NCI-H2196 treated with DMSO at 0.1 percent for 48 hours (cell line): Measurements from ENCODE around the gene PLXNA2.
A peak's percentile ranks its signal among the peaks of the same experiment; 100 is the strongest.

Source experiments
- DNase-seq: peaks from one replicate; lab custom pipeline; 2025; ENCODE audit not compliant: unreplicated experiment; lab: John Stamatoyannopoulos, UW

PLXNA2 gene

GRCh38 chr1:208101661-208102431, 142.3 kb downstream of the PLXNA2 start:
- peak; percentile 84 for DNase-seq

DNA sequence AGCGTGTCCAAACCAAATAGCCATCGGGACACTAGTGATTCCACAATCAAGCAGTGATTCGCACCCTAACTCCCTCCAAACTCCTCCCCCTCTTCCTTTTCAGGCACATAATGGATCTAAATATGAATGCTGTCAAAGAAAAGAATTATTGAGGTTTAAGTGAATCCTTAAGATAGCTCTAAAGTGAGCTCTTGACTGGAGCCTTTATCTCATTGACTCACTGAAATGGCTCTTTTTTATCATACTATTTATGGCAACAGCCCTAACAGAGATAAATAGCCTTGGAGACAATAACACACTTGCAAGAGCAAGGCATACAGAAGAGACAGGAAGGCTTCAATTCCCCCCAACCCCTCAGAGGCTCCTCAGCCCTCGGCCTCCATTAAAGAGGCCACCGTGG, 143.3 kb downstream of the PLXNA2 start:
- no peak for DNase-seq

DNA sequence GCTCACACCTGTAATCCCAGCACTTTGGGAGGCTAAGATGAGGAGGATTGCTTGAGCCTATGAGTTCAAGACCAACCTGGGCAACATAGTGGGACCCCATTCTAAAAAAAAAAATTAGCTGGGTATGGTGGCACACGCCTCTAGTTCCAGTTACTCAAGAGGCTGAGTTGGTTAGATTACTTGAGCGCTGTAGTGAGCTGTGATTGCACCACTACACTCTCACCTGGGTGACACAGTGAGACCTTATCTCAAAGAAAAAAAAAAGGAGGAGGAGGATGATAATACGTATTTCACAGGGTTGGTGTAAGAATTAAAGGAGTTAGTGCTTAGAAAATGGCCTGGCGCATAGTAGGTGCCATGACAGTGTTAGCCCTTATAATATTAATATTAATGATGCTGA, 144.1 kb downstream of the PLXNA2 start:
- DNase-seq: no peak

DNA sequence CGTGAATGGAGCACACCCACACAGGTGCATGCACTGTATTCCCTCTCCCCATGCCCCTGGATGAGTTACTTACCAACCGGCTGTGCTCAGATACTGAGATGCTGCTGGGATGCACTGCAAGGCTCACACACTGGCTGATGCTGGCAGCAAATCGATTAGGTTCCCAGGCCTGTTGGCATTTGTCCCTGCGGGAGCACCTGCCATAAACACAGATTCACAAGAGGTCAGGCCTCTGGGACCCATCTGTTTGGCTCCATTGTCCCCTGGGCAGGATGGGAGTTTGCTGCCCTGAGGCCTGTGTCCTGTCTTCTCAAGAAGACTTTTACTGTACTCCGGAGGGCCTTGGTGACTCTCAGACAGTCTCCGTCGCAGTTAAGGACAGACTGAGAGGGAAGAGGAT, 145.4 kb downstream of the PLXNA2 start:
- no peak for DNase-seq

- no peak for DNase-seq
Observed at GRCh38 chr1:208093754-208094719, 150.1 kb downstream of the PLXNA2 start.

- DNase-seq: no peak
Observed at GRCh38 chr1:208093046-208093445, 151.1 kb downstream of the PLXNA2 start.

DNA sequence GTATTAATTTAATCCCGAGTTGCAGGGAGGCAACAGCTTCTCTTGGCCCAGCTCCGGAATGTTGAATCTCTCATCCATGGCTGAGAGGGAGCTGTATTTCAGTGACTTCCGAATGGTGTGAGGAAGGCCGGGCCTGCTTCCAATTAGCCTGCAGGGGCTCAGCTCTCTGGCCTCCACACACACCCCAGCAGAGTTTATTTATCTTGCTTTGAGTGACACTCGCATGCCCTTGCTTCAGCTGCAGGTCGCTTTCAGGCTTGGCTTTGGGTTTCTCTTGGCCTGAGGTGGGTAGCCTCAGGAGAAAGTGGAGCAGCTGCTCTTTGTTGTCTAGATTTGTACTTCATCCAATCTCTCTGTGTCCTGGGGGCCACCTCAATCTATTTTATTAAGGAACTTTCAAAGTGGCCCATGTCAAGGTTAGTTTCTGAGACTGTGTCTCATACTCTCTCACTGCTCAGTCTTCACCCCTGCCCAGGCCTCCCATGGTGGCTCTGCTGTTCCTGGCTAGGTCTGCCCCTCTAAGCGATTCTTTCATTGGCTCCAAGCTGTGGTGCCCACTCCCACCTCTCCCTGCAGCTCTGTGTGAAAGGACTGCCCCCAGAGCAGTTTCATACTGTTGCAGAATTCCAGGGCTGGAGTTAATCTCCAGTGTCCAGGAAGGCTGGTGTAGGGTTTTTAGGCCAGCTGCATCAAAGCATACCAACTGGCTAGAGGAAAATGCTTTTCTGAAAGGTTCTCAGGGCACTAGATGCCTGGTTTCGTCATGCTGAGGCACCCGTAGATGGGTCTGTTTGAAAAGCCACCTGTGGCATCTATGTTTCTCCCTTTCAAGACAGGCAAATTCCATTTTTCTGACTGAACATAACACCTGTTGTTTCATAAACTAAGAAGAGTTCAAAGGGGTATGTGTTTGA, 153.5 kb downstream of the PLXNA2 start:
- DNase-seq: no peak

DNA sequence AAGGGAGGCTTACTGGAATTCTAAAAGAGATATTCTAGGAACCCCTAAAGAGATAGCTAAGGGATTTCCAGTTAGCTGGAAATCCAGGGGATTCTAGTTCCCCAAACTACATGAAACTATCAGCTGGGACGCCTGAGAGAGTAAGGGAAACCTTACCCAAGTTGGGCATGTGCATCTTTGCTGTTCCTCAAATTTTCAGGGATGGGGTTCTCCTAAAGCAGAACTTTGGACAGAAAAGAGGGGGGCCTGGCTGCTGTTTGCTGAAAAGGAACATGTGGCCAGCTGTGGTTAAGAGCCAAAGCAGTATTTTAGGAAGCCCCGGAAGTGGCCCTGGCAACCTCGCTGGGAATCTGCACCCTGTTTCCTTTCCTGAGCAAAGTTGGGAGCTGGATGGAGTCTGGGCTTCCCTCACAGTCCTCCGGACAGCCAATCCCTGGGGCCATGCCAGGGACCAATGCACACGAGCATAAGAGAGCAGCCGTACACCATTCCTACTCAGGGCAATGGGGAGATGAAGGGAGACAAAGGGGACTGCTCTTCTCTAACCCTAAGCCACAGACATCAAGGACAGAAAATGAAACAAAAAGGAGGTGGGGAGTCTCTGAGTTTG, 154.3 kb downstream of the PLXNA2 start:
- no peak for DNase-seq

DNA sequence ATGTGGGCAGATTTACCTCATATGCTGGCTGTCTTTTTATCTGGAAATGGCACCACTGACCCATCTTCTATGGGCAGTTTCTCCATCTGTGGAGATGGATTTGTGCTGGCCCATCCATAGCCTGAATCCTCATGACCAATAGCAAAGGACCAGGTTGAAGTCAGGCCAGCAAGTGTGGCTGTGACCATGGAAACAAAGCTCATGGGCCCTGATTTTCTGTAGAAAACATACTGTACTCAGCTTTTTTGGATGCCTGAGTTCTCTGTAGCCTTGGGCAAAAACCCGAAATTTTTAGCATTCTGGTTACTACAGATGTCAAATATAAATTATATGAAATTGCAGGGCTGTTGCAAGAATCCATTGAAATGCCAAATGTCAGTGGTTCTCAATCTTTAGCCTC, 155.0 kb downstream of the PLXNA2 start:
- DNase-seq: no peak

- DNase-seq: no peak
Observed at GRCh38 chr1:208088319-208088718, 155.9 kb downstream of the PLXNA2 start.

GRCh38 chr1:208085655-208086515, 158.3 kb downstream of the PLXNA2 start:
- DNase-seq: no peak

DNA sequence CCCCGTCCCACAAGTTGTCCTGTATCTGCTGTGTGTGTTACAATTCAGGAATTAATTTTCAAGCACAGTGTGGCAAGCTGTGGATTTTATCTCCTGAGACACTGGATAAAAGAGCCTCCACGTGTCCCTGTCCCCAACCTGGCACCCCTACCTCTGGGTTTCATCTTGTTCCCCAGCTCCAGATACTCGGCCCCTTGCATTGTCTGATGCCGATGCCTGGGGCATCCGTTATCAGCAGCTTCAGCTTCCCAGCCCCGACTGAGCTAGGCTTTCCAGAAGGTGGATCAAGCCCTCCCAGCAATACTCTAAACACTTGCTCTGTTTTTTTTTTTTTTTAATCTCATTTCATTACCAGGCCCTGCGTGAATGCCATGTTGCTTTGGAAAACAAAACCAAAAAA, 159.4 kb downstream of the PLXNA2 start:
- no peak for DNase-seq

- DNase-seq: no peak
Observed at GRCh38 chr1:208084220-208084619, 160.0 kb downstream of the PLXNA2 start.

DNA sequence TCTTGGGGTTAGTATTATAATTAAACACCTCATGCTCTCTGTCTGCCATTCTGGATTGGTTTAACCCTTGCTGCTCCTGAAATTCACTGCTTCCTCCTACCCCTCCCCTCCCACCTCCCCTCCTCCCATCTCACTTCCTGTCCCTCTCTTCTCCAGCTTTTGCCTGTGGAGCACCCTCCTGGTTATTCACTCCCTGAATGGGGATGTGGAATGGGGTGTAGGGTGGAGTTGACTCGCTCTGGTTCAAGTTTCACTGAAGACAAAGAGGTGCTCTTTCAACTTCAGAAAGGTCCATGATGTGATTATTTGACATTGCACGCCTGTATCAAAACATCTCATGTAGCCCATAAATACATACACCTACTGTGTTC, 160.5 kb downstream of the PLXNA2 start:
- DNase-seq: no peak

- no peak for DNase-seq
Observed at GRCh38 chr1:208083016-208083714, 161.0 kb downstream of the PLXNA2 start.

GRCh38 chr1:208081972-208082371, 162.2 kb downstream of the PLXNA2 start:
- no peak for DNase-seq

DNA sequence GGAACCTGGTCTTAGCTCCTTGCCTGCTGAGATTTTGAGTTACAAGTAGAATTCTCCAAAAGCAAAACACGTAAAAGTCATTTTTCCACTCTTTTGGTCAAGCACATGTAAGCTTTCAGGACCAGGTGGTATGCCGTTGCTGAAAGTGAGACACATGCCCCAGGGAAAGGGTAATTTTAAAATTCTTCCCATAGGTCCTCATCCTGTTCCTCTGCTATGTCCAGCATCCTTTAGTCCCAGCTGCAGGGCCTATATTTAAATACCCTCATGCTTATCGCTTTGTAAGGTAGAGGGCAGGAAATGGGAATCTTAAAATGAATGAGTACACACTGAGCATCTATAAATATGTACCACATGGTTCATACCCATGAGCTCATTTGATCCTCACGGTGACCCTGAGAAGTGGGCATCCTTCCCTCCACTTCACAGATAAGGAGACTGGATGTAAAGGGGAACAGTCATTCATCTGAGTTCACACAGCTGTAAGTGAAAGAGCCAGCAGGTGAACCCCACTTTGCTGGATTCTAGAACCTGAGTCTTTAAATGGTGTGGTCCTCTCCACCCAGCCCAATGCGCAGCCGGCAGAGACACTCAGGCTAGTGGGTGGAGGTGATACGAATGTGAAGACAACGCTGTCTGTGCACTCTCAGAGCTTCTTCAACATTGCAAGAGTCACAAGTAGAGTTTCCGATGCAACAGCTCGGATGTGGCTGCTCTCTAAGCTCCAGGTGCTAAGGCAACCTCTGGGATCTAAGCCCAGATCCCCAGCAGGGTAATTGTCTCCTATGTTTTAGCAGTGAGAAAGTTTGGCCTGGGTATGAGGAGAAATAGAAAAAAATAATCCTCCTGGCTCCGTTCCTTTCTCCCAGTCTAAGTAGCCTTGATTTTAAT, 163.5 kb downstream of the PLXNA2 start:
- no peak for DNase-seq

- DNase-seq: no peak
Observed at GRCh38 chr1:208079161-208079560, 165.0 kb downstream of the PLXNA2 start.
